Spleen (tissue), 7 donors: Measurements from ENCODE around the gene USP36.

Experiments
- CTCF ChIP-seq, 11 experiments: fragments of 200-600 bp in 7 of 11; fragments of 450-650 bp in 4 of 11; sonication (generic) in 4 of 11; IDR thresholded peaks in 8 of 11; conservative IDR thresholded peaks in 3 of 11; 1 replicate in 7 of 11; 2 replicates in 4 of 11; pipeline versions ENCODE4 v1.4.0 to v1.8.0; 2016 to 2021; ENCODE audit warnings: antibody characterized with exemption in 11 of 11, inconsistent platforms in 4 of 11, mild to moderate bottlenecking in 1 of 11
- POLR2AphosphoS5 ChIP-seq, 3 donors: sonication (generic); formaldehyde crosslinking; IDR thresholded peaks; one replicate each; pipeline ENCODE4 v1.5.1; 2017; ENCODE audit warnings: antibody characterized with exemption in 3 of 3
- donor health status: DM: no; HTN: no; CAD: no; lungs with moderate emphysema.
- donor health status: DM: no; HTN: no; CAD: no.
- donor health status: DM: no; HTN: no; CAD: no.

GRCh38 chr17:78859051-78859450 is 18.4 kb upstream of the USP36 start:
- TF ChIP-seq POLR2AphosphoS5 (IDR thresholded peaks at IDR 0.05), result no peak
- TF ChIP-seq CTCF (IDR thresholded peaks at IDR 0.05 in 8 of 11, conservative IDR thresholded peaks at IDR 0.05 in 3 of 11), result no peak
